HepG2 (cell line): ENCODE data around the gene FAM83G. TPM values are rescaled to one million over a fixed set of nuclear protein-coding genes. Genes with fewer than 3 reads are reported as not detected.

ENCODE experiments used
- EP300 ChIP-seq, 3 experiments: sonication (generic) in 1 of 3; formaldehyde crosslinking in 1 of 3; IDR thresholded peaks; 2 replicates each; pipeline versions ENCODE4 v1.5.1 to v1.6.1; 2011 to 2020; ENCODE audit warnings: low read depth in 2 of 3, low read length in 2 of 3, borderline replicate concordance in 1 of 3, improper control_type of control experiment in 1 of 3, mild to moderate bottlenecking in 1 of 3, missing genetic modification reagents in 1 of 3, moderate library complexity in 1 of 3
- HMG20B ChIP-seq: conservative IDR thresholded peaks from 2 replicates; pipeline ENCODE4 v1.6.1; 2016; ENCODE audit warnings: missing genetic modification reagents, missing compliant biosample characterization
- HNRNPUL1 ChIP-seq: fragments of 200-400 bp; formaldehyde crosslinking; IDR thresholded peaks from 2 replicates; pipeline ENCODE4 v1.6.1; 2017; ENCODE audit warnings: low read depth, mild to moderate bottlenecking, low read length, moderate library complexity
- HOXA9 ChIP-seq: sonication (generic); formaldehyde crosslinking; IDR thresholded peaks from 2 replicates; pipeline ENCODE4 v1.8.1; 2022; ENCODE audit warnings: missing genetic modification reagents, mild to moderate bottlenecking, moderate library complexity, borderline replicate concordance
- KAT8 ChIP-seq: IDR thresholded peaks from 2 replicates; pipeline ENCODE4 v1.6.1; 2016; ENCODE audit warnings: missing genetic modification reagents, missing compliant biosample characterization
- MED13 ChIP-seq: sonication (generic); formaldehyde crosslinking; IDR thresholded peaks from 2 replicates; pipeline ENCODE4 v1.5.0; 2020; ENCODE audit warnings: missing genetic modification reagents
- SOX13 ChIP-seq, 3 experiments: fragments of 450-650 bp in 1 of 3; sonication (generic) in 1 of 3; formaldehyde crosslinking in 1 of 3; IDR thresholded peaks in 2 of 3; conservative IDR thresholded peaks in 1 of 3; 2 replicates each; pipeline versions ENCODE4 v1.5.0 to v1.6.1; 2016 to 2020; ENCODE audit warnings: antibody characterized with exemption in 1 of 3, mild to moderate bottlenecking in 1 of 3, missing compliant biosample characterization in 1 of 3, missing genetic modification reagents in 1 of 3, moderate library complexity in 1 of 3
- SYNCRIP ChIP-seq: fragments of 200-400 bp; formaldehyde crosslinking; IDR thresholded peaks from 2 replicates; pipeline ENCODE4 v1.6.1; 2018; ENCODE audit warnings: mild to moderate bottlenecking, low read depth, low read length; ENCODE audit not compliant: insufficient read depth
- U2AF2 ChIP-seq: fragments of 200-400 bp; formaldehyde crosslinking; IDR thresholded peaks from 2 replicates; pipeline ENCODE4 v1.6.1; 2017; ENCODE audit warnings: low read depth, mild to moderate bottlenecking, low read length
- ZNF263 ChIP-seq: sonication (generic); formaldehyde crosslinking; IDR thresholded peaks from 2 replicates; pipeline ENCODE4 v1.4.0; 2020; ENCODE audit warnings: missing genetic modification reagents
- ZNF501 ChIP-seq: sonication (generic); formaldehyde crosslinking; IDR thresholded peaks from 2 replicates; pipeline ENCODE4 v1.5.1; 2020; ENCODE audit warnings: mild to moderate bottlenecking, moderate library complexity, missing genetic modification reagents
- ZNF7 ChIP-seq: IDR thresholded peaks from 2 replicates; pipeline ENCODE4 v1.6.1; 2016; ENCODE audit warnings: missing biosample characterization, missing genetic modification reagents
- polyA plus RNA-seq, 8 experiments: library from polyadenylated mRNA; depleted of rRNA in 3 of 8; stranded (reverse) in 7 of 8; unstranded in 1 of 8; fragments of >200 nt; fragmentation: Illumina TruSeq in 4 of 8; extraction: Trizol in 4 of 8; gene quantifications; 2 replicates each; pipeline versions ENCODE4 v1.2.1 to v1.2.3, GENCODE V29; 2011 to 2016; ENCODE audit warnings: low read depth in 4 of 8, missing spikeins in 1 of 8, mixed read lengths in 1 of 8; ENCODE audit not compliant: insufficient read depth in 1 of 8
- total RNA-seq, 5 experiments: library from RNA; depleted of rRNA; stranded (reverse); fragments of >200 nt; fragmentation: Illumina TruSeq; extraction: Trizol; gene quantifications; 2 replicates each; pipeline ENCODE4 v1.2.3, GENCODE V29; 2016; ENCODE audit warnings: low read depth in 1 of 5
- TF ChIP-seq, protein P1 (sequence below): IDR thresholded peaks from 2 replicates; pipeline ENCODE4 v1.6.1; 2016; ENCODE audit warnings: low read depth, control low read depth
- TF ChIP-seq, protein P2 (sequence below): sonication (generic); formaldehyde crosslinking; IDR thresholded peaks from 2 replicates; pipeline ENCODE4 v1.5.0; 2020; ENCODE audit warnings: missing genetic modification reagents
- TF ChIP-seq, protein P3 (sequence below): IDR thresholded peaks from 2 replicates; pipeline ENCODE4 v1.6.1; 2016; ENCODE audit warnings: control low read depth
- TF ChIP-seq, protein P4 (sequence below): sonication (generic); formaldehyde crosslinking; IDR thresholded peaks from 2 replicates; pipeline ENCODE4 v1.5.1; 2020; ENCODE audit warnings: mild to moderate bottlenecking, missing genetic modification reagents, moderate library complexity
- TF ChIP-seq, protein P5 (sequence below): sonication (generic); formaldehyde crosslinking; IDR thresholded peaks from 2 replicates; pipeline ENCODE4 v1.4.0; 2020; ENCODE audit warnings: mild to moderate bottlenecking, missing genetic modification reagents

The FAM83G gene
- total and polyA plus RNA-seq, 2 of the 13 experiments (the other 11 are each of a cell fraction or from before 2014, with no cell fraction given), result 13.7 to 18.6 TPM

DNA sequence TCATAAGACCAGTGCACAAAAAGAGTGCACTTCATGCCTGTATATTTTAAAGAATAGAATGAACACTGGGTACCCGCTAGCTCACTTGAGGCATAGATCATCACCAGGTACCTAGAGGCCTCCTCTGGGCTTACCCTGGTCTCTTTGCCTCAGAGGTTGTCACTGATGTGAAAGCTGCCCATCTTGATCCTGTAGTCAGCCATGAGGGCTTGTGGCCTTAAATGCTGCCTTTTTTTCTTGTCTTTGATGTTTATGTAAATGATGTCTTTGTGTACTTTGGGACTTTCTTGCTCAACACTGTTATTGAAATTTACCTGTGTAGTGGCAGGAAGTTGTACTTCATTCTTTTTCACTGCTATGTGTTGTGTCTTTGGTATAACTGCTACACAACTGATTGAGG is 79.4 kb downstream of the FAM83G start (continued):
- TF ChIP-seq, protein P1, sequence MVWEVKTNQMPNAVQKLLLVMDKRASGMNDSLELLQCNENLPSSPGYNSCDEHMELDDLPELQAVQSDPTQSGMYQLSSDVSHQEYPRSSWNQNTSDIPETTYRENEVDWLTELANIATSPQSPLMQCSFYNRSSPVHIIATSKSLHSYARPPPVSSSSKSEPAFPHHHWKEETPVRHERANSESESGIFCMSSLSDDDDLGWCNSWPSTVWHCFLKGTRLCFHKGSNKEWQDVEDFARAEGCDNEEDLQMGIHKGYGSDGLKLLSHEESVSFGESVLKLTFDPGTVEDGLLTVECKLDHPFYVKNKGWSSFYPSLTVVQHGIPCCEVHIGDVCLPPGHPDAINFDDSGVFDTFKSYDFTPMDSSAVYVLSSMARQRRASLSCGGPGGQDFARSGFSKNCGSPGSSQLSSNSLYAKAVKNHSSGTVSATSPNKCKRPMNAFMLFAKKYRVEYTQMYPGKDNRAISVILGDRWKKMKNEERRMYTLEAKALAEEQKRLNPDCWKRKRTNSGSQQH (CRISPR knock-in tag), result no peak
- TF ChIP-seq EP300 (IDR thresholded peaks at IDR 0.05; ENCODE audit: low read depth in 2 of 2, low read length in 2 of 2) (peak in 1 of 2 experiments; percentile 71; a peak in 2 of 4 replicates), EP300 (CRISPR knock-in tag; IDR thresholded peaks at IDR 0.05; ENCODE audit: borderline replicate concordance) (no peak), ZNF263 (CRISPR knock-in tag) (no peak), KAT8 (CRISPR knock-in tag) (0 out of 2 replicates have a peak, but pooled peaks have one; percentile 51), HOXA9 (CRISPR knock-in tag) (no peak), ZNF7 (CRISPR knock-in tag) (no peak), HMG20B (no peak), ZNF501 (CRISPR knock-in tag) (no peak), U2AF2 (no peak), SOX13 (IDR thresholded peaks at IDR 0.05) (no peak), SOX13 (CRISPR knock-in tag; conservative IDR thresholded peaks at IDR 0.05 in 1 of 2, IDR thresholded peaks at IDR 0.05 in 1 of 2) (peak in 1 of 2 experiments; percentile 82; a peak in 2 of 4 replicates), HNRNPUL1 (no peak), MED13 (CRISPR knock-in tag) (no peak), SYNCRIP (no peak)
- TF ChIP-seq, protein P2, sequence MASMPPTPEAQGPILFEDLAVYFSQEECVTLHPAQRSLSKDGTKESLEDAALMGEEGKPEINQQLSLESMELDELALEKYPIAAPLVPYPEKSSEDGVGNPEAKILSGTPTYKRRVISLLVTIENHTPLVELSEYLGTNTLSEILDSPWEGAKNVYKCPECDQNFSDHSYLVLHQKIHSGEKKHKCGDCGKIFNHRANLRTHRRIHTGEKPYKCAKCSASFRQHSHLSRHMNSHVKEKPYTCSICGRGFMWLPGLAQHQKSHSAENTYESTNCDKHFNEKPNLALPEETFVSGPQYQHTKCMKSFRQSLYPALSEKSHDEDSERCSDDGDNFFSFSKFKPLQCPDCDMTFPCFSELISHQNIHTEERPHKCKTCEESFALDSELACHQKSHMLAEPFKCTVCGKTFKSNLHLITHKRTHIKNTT, result no peak
- TF ChIP-seq, protein P3, sequence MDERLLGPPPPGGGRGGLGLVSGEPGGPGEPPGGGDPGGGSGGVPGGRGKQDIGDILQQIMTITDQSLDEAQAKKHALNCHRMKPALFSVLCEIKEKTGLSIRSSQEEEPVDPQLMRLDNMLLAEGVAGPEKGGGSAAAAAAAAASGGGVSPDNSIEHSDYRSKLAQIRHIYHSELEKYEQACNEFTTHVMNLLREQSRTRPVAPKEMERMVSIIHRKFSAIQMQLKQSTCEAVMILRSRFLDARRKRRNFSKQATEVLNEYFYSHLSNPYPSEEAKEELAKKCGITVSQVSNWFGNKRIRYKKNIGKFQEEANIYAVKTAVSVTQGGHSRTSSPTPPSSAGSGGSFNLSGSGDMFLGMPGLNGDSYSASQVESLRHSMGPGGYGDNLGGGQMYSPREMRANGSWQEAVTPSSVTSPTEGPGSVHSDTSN (CRISPR knock-in tag), result no peak
- TF ChIP-seq, protein P4, sequence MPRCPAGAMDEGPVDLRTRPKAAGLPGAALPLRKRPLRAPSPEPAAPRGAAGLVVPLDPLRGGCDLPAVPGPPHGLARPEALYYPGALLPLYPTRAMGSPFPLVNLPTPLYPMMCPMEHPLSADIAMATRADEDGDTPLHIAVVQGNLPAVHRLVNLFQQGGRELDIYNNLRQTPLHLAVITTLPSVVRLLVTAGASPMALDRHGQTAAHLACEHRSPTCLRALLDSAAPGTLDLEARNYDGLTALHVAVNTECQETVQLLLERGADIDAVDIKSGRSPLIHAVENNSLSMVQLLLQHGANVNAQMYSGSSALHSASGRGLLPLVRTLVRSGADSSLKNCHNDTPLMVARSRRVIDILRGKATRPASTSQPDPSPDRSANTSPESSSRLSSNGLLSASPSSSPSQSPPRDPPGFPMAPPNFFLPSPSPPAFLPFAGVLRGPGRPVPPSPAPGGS, result no peak
- TF ChIP-seq, protein P5, sequence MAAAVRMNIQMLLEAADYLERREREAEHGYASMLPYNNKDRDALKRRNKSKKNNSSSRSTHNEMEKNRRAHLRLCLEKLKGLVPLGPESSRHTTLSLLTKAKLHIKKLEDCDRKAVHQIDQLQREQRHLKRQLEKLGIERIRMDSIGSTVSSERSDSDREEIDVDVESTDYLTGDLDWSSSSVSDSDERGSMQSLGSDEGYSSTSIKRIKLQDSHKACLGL (CRISPR knock-in tag), result no peak
